Left lobe of liver (tissue), 2 donors: ENCODE data around the gene UNC5A. TPM values are rescaled to one million over a fixed set of nuclear protein-coding genes. Genes with fewer than 3 reads are reported as not detected.

ENCODE experiments used
- ATAC-seq: fragments of 200-7000 bp; cut with Tn5 transposase; one replicate; pipeline ENCODE4 v1.9.1; 2020; ENCODE audit warnings: mild to moderate bottlenecking, moderate library complexity
- DNase-seq: peaks from one replicate; pipeline ENCODE4 v3.0.0-alpha.2; 2020; ENCODE audit warnings: low spot score
- total RNA-seq: library from RNA; stranded (reverse); gene quantifications from one replicate; pipeline ENCODE4 v1.2.1, GENCODE V29; 2021
- donor health status: DM: no; HTN: no; CAD: no; lungs with moderate emphysema.
- donor health status: DM: no; HTN: yes; CAD: no.

Gene UNC5A
- total RNA-seq, 1 donor from 2014 or later, result not detected

DNA sequence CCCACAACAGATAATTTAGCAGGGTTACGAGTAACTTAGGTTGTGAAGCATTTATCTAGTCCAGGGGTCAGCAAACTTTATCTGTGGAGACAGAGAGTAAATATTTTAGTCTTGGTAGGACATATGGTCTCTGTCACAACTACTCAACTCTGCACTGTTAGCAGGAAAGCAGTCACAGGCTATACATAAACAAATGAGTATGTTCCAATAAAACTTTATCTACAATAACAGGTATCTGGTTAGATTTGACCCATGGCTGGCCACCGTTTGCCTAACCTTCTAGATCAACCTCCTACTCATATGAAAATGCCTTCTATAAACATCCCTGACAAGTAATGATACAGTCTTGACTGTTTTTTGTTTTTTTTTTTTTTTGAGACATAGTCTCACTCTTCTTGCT is 101.8 kb downstream of the UNC5A start:
- no peak for ATAC-seq
- no peak for DNase-seq

GRCh38 chr5:176915906-176916305 is 105.5 kb downstream of the UNC5A start:
- ATAC-seq, result no peak

DNA sequence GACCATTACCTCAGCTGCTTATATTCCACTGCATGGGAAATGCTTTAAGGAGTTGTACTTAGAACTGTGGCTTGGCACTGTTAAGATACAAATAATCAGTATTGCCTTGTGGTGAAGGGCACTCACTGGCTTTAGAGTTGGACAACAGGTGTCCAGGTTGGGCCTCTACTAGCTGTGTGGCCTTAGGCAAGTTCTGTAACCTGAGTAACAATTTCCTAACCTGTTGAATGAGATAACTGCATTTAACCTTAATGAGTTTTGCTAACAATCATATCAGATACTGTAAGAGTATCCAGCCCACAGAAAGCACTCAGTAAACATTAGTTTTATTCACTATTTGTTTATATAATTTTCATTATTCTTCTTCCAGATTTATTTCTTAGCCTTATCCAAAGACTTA is 106.0 kb downstream of the UNC5A start:
- no peak for DNase-seq
- no peak for ATAC-seq

More at GRCh38 chr5:176915906-176916305, 105.5 kb downstream of the UNC5A start:
- no peak for DNase-seq

- ATAC-seq, result no peak
- no peak for DNase-seq
Observed at GRCh38 chr5:176918613-176919012, 108.3 kb downstream of the UNC5A start.

DNA sequence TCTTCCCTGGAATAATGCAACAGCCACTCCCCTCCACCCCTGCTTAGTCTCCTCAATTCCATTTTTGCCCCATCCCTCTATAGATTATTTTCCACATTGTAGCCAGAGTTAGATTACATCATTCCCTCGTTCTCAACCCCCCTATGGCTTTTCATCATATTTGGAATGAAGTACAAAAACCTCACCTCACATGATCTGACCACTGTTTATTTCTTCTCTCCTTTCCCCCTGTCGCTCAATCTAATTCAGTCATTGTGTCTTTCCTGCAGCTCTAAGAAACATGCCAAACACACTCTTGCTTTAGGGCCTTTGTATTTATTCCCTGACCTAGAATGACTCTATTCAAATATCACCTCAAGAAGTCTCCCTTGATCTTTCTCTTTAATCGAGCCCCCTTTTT is 111.4 kb downstream of the UNC5A start:
- ATAC-seq, result no peak
- DNase-seq, result no peak

DNA sequence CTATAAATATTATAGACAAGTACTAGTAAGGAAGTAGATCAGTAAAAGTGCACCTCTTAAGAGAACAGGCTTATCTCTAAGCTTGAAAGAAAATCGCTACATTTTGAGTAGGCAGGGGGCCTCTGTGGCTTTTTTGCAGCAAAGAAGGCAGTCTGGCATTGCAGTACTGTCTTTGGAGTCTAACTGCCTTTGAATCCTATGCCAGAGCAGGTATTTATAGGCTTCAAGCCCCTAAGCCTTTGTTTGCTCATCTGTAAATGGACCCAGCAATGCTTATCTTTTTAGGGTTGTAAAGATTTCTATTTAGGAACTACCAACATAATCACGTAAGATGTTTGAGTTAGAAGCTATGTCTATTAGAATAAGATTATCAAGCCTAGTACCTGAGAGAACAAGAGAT is 112.5 kb downstream of the UNC5A start:
- DNase-seq, result no peak

GRCh38 chr5:176927562-176927961 is 117.2 kb downstream of the UNC5A start:
- no peak for DNase-seq
- ATAC-seq, result peak; percentile 19

More for the DNA sequence above, 112.5 kb downstream of the UNC5A start:
- ATAC-seq, result no peak

GRCh38 chr5:176929654-176930053 is 119.3 kb downstream of the UNC5A start:
- ATAC-seq (no peak), DNase-seq (no peak)

Other genes with a start within 250 kb of the UNC5A start
- 0.18 TPM for gene GPRIN1, start 200.4 kb upstream of the UNC5A start, total RNA-seq
- not detected for gene SNCB, start 180.0 kb upstream of the UNC5A start, total RNA-seq
- gene EIF4E1B, start 179.9 kb upstream of the UNC5A start, total RNA-seq, result not detected
- gene TSPAN17, start 163.1 kb upstream of the UNC5A start, total RNA-seq, result 13.7 TPM
- gene HK3, start 88.8 kb downstream of the UNC5A start, total RNA-seq, result 10.6 TPM
- 10.1 TPM for gene UIMC1, start 196.2 kb downstream of the UNC5A start, total RNA-seq
- gene ZNF346, start 212.1 kb downstream of the UNC5A start, total RNA-seq, result 5.4 TPM